Endodermal cell (in vitro differentiated cells): ENCODE results near the gene CEND1. TPM values are rescaled to one million over a fixed set of nuclear protein-coding genes. Genes with fewer than 3 reads are reported as not detected.

Source experiments
- DNase-seq: peaks from one replicate; pipeline ENCODE4 v3.0.0-alpha.2; 2017
- H3K27ac ChIP-seq: 2 replicates; pipeline ENCODE4 v1.5.1; 2013; ENCODE audit warnings: mild to moderate bottlenecking, low read depth, low read length, moderate library complexity
- H3K27me3 ChIP-seq: 2 replicates; pipeline ENCODE4 v1.6.1; 2013; ENCODE audit warnings: mild to moderate bottlenecking, low read length, moderate library complexity; ENCODE audit not compliant: insufficient read depth, control insufficient read depth, poor library complexity, severe bottlenecking
- H3K36me3 ChIP-seq: 2 replicates; pipeline ENCODE4 v1.7.0; 2013; ENCODE audit warnings: mild to moderate bottlenecking, low read length, moderate library complexity; ENCODE audit not compliant: control insufficient read depth, insufficient read depth
- H3K4me1 ChIP-seq: one replicate; pipeline ENCODE4 v1.7.0; 2013; ENCODE audit warnings: low read length; ENCODE audit not compliant: control insufficient read depth, insufficient read depth
- H3K4me3 ChIP-seq: 2 replicates; pipeline ENCODE4 v1.5.1; 2013; ENCODE audit warnings: mild to moderate bottlenecking, low read length, moderate library complexity
- H3K9ac ChIP-seq: 2 replicates; pipeline ENCODE4 v1.6.1; 2013; ENCODE audit warnings: mild to moderate bottlenecking, low read length, moderate library complexity; ENCODE audit not compliant: poor library complexity, severe bottlenecking; ENCODE audit errors: extremely low read depth
- H3K9me3 ChIP-seq: 2 replicates; pipeline ENCODE4 v1.6.1; 2013; ENCODE audit warnings: mild to moderate bottlenecking, low read length, moderate library complexity; ENCODE audit not compliant: control insufficient read depth
- H3K27ac Mint-ChIP-seq: 2 replicates; pipeline ENCODE4 v1.8.0; 2020; ENCODE audit warnings: mixed read lengths
- H3K27me3 Mint-ChIP-seq: 2 replicates; pipeline ENCODE4 v1.8.0; 2021; ENCODE audit warnings: mild to moderate bottlenecking, mixed read lengths; ENCODE audit not compliant: insufficient read depth
- H3K36me3 Mint-ChIP-seq: 2 replicates; pipeline ENCODE4 v1.8.0; 2020; ENCODE audit warnings: low read depth, mixed read lengths
- H3K4me1 Mint-ChIP-seq: 2 replicates; pipeline ENCODE4 v1.8.0; 2020; ENCODE audit warnings: mixed read lengths
- H3K4me3 Mint-ChIP-seq: 2 replicates; pipeline ENCODE4 v1.8.0; 2020; ENCODE audit warnings: mild to moderate bottlenecking, moderate library complexity, mixed read lengths
- H3K9me3 Mint-ChIP-seq: 2 replicates; pipeline ENCODE4 v1.8.0; 2020; ENCODE audit warnings: mild to moderate bottlenecking, mixed read lengths
- WGBS, 2 experiments: methylation state at CpG; one replicate each; pipeline versions ENCODE4 v1.1.5 to v1.1.7; 2013; ENCODE audit warnings: missing lambda C conversion rate in 2 of 2, mixed read lengths in 1 of 2; ENCODE audit not compliant: insufficient coverage in 1 of 2, insufficient read length in 1 of 2; 5-methylcytosine and 5-hydroxymethylcytosine counted together
- total RNA-seq, 2 donors: library from RNA; stranded (reverse); fragmentation: NEBNext Ultra II Directional in 1 of 2; extraction: Animal tissue kit (Norgen Biotek cat#: 25700) in 1 of 2; gene quantifications; 2 replicates in 1 of 2; 3 replicates in 1 of 2; pipeline ENCODE4 v1.2.1, GENCODE V29; 2021
- TF ChIP-seq, protein P1 (sequence below): fragments of 200-600 bp; sonication (generic); conservative IDR thresholded peaks from 2 replicates; pipeline ENCODE4 v1.5.0; 2021; ENCODE audit warnings: antibody characterized with exemption, mild to moderate bottlenecking

The CEND1 gene
- total RNA-seq, 2 donors from 2014 or later = not detected

DNA sequence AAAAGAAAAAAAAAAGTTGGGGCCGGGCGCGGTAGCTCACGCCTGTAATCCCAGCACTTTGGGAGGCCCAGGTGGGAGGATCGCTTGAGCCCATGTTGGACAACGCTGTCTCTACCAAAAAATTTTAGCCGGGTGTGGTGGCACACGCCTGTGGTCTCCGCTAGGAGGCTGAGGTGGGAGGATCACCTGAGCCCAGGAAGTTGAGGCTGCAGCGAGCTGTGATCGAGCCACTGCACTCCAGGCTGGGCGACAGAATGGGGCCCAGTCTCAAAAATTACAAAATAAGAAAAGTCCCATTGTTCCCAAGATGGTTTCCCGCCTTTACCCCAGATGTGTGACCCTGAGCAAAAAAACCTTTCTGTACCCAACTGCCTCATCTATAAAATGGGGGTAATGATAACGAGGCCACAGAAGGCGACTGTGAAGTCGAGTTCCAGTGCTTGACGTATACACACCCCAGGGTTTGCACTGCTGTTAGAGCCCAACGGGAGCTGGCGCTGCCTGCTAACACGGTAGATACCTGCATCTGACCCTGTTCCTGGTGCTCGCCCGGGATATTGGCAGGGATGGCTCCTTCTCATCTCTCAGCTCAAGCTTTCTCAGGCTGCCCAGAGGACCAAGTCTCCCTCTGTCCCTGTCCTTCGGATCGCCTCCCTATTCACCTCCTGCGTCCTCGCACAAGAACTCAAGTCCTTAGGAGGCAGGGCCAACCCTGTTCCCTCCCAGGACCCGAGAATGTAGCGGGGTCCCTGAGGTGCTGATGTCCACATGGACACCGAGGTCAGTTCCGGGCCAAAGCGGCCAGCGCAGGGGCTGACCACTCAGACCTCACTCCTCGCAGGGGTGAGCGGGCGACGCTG lies 18.8 kb upstream of the CEND1 start:
- Mint-ChIP-seq H3K27ac (peak overlapping the region; percentile 99), H3K4me3 (peak overlapping the region; percentile 85), H3K27me3 (no peaks in the 10 kb centered on the region), H3K4me1 (peaks cover 17% of the 10 kb centered on the region), H3K9me3 (no peaks in the 10 kb centered on the region), H3K36me3 (peaks cover 28% of the 10 kb centered on the region)
- peak; percentile 66 for DNase-seq
- Histone ChIP-seq H3K4me3 (peak overlapping the region; percentile 89), H3K27ac (peak overlapping the region; percentile 98), H3K4me1 (no peaks in the 10 kb centered on the region), H3K27me3 (no peaks in the 10 kb centered on the region), H3K9ac (peak overlapping the region; percentile 94), H3K9me3 (no peaks in the 10 kb centered on the region), H3K36me3 (peaks cover 26% of the 10 kb centered on the region)
- TF ChIP-seq, protein P1, sequence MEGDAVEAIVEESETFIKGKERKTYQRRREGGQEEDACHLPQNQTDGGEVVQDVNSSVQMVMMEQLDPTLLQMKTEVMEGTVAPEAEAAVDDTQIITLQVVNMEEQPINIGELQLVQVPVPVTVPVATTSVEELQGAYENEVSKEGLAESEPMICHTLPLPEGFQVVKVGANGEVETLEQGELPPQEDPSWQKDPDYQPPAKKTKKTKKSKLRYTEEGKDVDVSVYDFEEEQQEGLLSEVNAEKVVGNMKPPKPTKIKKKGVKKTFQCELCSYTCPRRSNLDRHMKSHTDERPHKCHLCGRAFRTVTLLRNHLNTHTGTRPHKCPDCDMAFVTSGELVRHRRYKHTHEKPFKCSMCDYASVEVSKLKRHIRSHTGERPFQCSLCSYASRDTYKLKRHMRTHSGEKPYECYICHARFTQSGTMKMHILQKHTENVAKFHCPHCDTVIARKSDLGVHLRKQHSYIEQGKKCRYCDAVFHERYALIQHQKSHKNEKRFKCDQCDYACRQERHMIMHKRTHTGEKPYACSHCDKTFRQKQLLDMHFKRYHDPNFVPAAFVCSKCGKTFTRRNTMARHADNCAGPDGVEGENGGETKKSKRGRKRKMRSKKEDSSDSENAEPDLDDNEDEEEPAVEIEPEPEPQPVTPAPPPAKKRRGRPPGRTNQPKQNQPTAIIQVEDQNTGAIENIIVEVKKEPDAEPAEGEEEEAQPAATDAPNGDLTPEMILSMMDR = no peak
- WGBS, 2 experiments = 37 to 46% methylated on average over 27 to 36 of the region's 36 CpGs

DNA sequence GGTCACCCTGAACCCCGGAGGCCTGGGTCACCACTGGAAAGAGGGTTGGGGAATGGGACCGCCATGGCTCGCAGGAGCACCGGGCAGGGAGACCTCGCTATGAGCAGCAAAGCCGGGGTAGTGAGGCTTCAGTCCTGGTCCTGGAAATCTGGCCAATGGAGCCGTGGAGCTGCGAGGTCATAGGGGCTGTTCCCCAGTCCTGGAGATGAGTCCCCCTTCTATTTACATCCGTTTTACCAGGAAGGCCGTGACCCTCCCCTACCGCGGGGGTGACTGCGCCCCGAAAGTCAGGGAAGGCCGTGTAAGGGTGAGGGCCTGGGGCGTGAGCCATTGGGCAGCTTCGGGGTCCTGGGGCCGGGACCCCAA lies 14.7 kb upstream of the CEND1 start:
- no peak overlapping the region for H3K27ac Mint-ChIP-seq
- Histone ChIP-seq H3K27ac (no peak overlapping the region), H3K9me3 (no peaks in the 10 kb centered on the region), H3K4me3 (peak overlapping the region; percentile 84), H3K9ac (peak overlapping the region; percentile 34), H3K4me1 (no peaks in the 10 kb centered on the region), H3K36me3 (peaks cover 5% of the 10 kb centered on the region), H3K27me3 (no peaks in the 10 kb centered on the region)
- peak overlapping the region; percentile 63 for H3K4me3 Mint-ChIP-seq
- TF ChIP-seq, protein P1 = no peak
- H3K27me3 Mint-ChIP-seq = no peaks in the 10 kb centered on the region
- peaks cover 6% of the 10 kb centered on the region for H3K36me3 Mint-ChIP-seq
- DNase-seq = peak; percentile 66
- 39 to 50% methylated on average over 7 to 18 of the region's 18 CpGs for WGBS, 2 experiments
- peaks cover 6% of the 10 kb centered on the region for H3K4me1 Mint-ChIP-seq
- H3K9me3 Mint-ChIP-seq = no peaks in the 10 kb centered on the region

DNA sequence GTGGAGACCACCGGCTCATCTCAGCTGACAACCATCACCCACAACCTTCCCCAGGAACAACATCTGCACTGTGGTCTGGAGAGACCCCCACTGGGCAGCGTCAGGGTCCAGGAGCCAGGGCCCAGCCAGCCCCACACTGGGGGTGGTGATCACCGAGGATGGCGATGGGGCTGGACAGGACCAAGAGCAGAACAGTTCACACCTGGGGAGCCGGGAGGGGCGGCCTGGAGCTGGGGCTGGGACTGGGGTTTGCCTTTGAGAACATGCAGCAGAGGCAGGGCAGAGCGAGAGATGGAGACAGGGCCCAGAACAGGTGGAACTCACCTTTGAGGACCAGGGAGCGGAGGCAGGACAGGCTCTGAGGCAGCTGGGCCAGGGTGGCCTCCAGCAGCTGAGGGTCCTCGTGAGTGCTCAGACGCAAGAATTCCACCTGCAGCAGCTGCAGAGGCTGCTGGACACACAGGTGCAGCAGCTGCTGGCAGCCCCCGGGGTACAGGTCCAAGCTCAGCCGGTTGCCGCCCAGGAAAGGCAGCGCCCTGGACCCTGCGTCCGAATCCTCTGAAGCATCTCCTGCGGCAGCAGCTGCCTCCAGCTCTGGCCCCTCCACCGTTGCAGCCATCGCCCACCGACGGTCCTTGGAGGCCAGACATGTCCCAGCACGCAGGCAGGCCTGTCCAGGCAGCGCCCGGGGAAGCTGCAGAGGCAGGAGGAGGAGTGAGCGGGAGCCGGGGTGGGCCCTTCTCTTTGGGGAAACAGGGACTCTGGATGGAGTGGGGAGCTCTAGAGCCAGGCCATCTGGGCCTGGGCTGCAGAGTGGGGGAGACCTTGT lies 14.1 kb upstream of the CEND1 start:
- TF ChIP-seq, protein P1 = no peak
- H3K27me3 Mint-ChIP-seq = no peaks in the 10 kb centered on the region
- Histone ChIP-seq H3K36me3 (peaks cover 5% of the 10 kb centered on the region), H3K9me3 (no peaks in the 10 kb centered on the region), H3K27ac (no peak overlapping the region), H3K9ac (peak overlapping the region; percentile 34), H3K4me3 (peak overlapping the region; percentile 84), H3K27me3 (no peaks in the 10 kb centered on the region), H3K4me1 (no peaks in the 10 kb centered on the region)
- DNase-seq = peak; percentile 68
- H3K4me1 Mint-ChIP-seq = peaks cover 5% of the 10 kb centered on the region
- H3K9me3 Mint-ChIP-seq = no peaks in the 10 kb centered on the region
- H3K4me3 Mint-ChIP-seq = peak overlapping the region; percentile 63
- H3K36me3 Mint-ChIP-seq = peaks cover 6% of the 10 kb centered on the region
- 74 to 85% methylated on average over 16 to 26 of the region's 26 CpGs for WGBS, 2 experiments
- H3K27ac Mint-ChIP-seq = no peak overlapping the region
